ENCODE results near the gene ANKUB1.

- TF ChIP-seq CTCF (IDR thresholded peaks at IDR 0.05) (no peak), EZH2 (IDR thresholded peaks at IDR 0.05) (no peak)
These were observed 68.6 kb downstream of the ANKUB1 start for GRCh38 chr3:149723781-149724180.

All from neural progenitor cell (in vitro differentiated cells).